CD14-positive monocyte (primary cell): Measurements from ENCODE around the gene TDP1. TPM values are rescaled to one million over a fixed set of nuclear protein-coding genes. Genes with fewer than 3 reads are reported as not detected.

ENCODE experiments used
- DNase-seq, 3 donors: peaks; one replicate each; pipeline ENCODE4 v3.0.0-alpha.2; 2011 to 2022
- H2AFZ ChIP-seq: 2 replicates; pipeline ENCODE4 v1.6.0; 2012; ENCODE audit warnings: mild to moderate bottlenecking, low read depth, low read length, inconsistent platforms; ENCODE audit not compliant: insufficient read depth, poor library complexity, severe bottlenecking
- H3K27ac ChIP-seq, 2 donors: 1 replicate in 1 of 2; 2 replicates in 1 of 2; pipeline ENCODE4 v1.5.1; 2012 to 2013; ENCODE audit warnings: low read length in 2 of 2, control low read depth in 1 of 2, inconsistent platforms in 1 of 2, low read depth in 1 of 2, mild to moderate bottlenecking in 1 of 2
- H3K27me3 ChIP-seq, 2 donors: one replicate each; pipeline versions ENCODE4 v1.6.0 to v1.6.1; 2011 to 2013; ENCODE audit warnings: low read length in 2 of 2; ENCODE audit not compliant: control insufficient read depth in 2 of 2, insufficient read depth in 2 of 2
- H3K36me3 ChIP-seq, 2 donors: replicated peaks in 1 of 2; 1 replicate in 1 of 2; 2 replicates in 1 of 2; pipeline versions ENCODE4 v1.5.1 to v1.6.1; 2012 to 2013; ENCODE audit warnings: low read length in 2 of 2, control low read depth in 1 of 2, inconsistent platforms in 1 of 2, mild to moderate bottlenecking in 1 of 2; ENCODE audit not compliant: insufficient read depth in 2 of 2, control insufficient read depth in 1 of 2
- H3K4me1 ChIP-seq, 2 donors: 1 replicate in 1 of 2; 2 replicates in 1 of 2; pipeline versions ENCODE4 v1.5.1 to v1.6.1; 2012 to 2013; ENCODE audit warnings: low read length in 2 of 2, control low read depth in 1 of 2, inconsistent platforms in 1 of 2, mild to moderate bottlenecking in 1 of 2, moderate library complexity in 1 of 2; ENCODE audit not compliant: insufficient read depth in 2 of 2, control insufficient read depth in 1 of 2
- H3K4me2 ChIP-seq: replicated peaks from 2 replicates; pipeline ENCODE3; 2012; ENCODE audit warnings: low read length, moderate library complexity, mild to moderate bottlenecking; ENCODE audit not compliant: poor library complexity, severe bottlenecking; ENCODE audit errors: extremely low read depth
- H3K4me3 ChIP-seq, 3 experiments: fragments of 200-600 bp in 1 of 3; sonication (generic) in 1 of 3; replicated peaks in 1 of 3; 1 replicate in 2 of 3; 2 replicates in 1 of 3; pipeline ENCODE4 v1.5.1; 2011 to 2013; ENCODE audit warnings: low read length in 3 of 3, mild to moderate bottlenecking in 3 of 3, control low read depth in 2 of 3, low read depth in 2 of 3, inconsistent platforms in 1 of 3, moderate library complexity in 1 of 3
- H3K79me2 ChIP-seq: 2 replicates; pipeline ENCODE4 v1.6.0; 2012; ENCODE audit warnings: mild to moderate bottlenecking, control low read depth, inconsistent platforms, low read length, moderate library complexity; ENCODE audit not compliant: insufficient read depth
- H3K9ac ChIP-seq: 2 replicates; pipeline ENCODE4 v1.6.0; 2017; ENCODE audit warnings: low read length, mild to moderate bottlenecking; ENCODE audit not compliant: insufficient read depth, poor library complexity, severe bottlenecking
- H3K9me3 ChIP-seq, 2 donors: replicated peaks in 1 of 2; 1 replicate in 1 of 2; 2 replicates in 1 of 2; pipeline versions ENCODE4 v1.5.1 to v1.6.1; 2012 to 2013; ENCODE audit warnings: low read length in 2 of 2, control low read depth in 1 of 2; ENCODE audit not compliant: control insufficient read depth in 1 of 2, insufficient read depth in 1 of 2
- H4K20me1 ChIP-seq: 2 replicates; pipeline ENCODE4 v1.6.0; 2012; ENCODE audit warnings: mild to moderate bottlenecking, low read length, control low read depth, moderate library complexity; ENCODE audit not compliant: insufficient read depth
- H3K27ac Mint-ChIP-seq, 7 donors: one replicate each; pipeline ENCODE4 v1.8.0; 2020; ENCODE audit warnings: mild to moderate bottlenecking in 7 of 7, mixed read lengths in 7 of 7, moderate library complexity in 6 of 7, inconsistent platforms in 2 of 7
- H3K27me3 Mint-ChIP-seq, 3 donors: one replicate each; pipeline ENCODE4 v1.8.0; 2021 to 2022; ENCODE audit warnings: low read depth in 3 of 3, mild to moderate bottlenecking in 3 of 3, mixed read lengths in 3 of 3, moderate library complexity in 3 of 3, inconsistent platforms in 1 of 3
- H3K36me3 Mint-ChIP-seq, 2 donors: one replicate each; pipeline ENCODE4 v1.8.0; 2020; ENCODE audit warnings: mixed read lengths in 2 of 2, inconsistent platforms in 1 of 2, mild to moderate bottlenecking in 1 of 2
- H3K4me1 Mint-ChIP-seq: one replicate; pipeline ENCODE4 v1.8.0; 2020; ENCODE audit warnings: mild to moderate bottlenecking, mixed read lengths
- H3K4me3 Mint-ChIP-seq, 2 donors: one replicate each; pipeline ENCODE4 v1.8.0; 2020; ENCODE audit warnings: mild to moderate bottlenecking in 2 of 2, mixed read lengths in 2 of 2, moderate library complexity in 1 of 2
- H3K9me3 Mint-ChIP-seq, 7 donors: one replicate each; pipeline ENCODE4 v1.8.0; 2020 to 2022; ENCODE audit warnings: mixed read lengths in 7 of 7, mild to moderate bottlenecking in 6 of 7, moderate library complexity in 6 of 7, inconsistent platforms in 2 of 7
- CTCF ChIP-seq: fragments of 200-600 bp; IDR thresholded peaks from one replicate; pipeline ENCODE4 v1.8.0; 2022; ENCODE audit warnings: antibody characterized with exemption, mild to moderate bottlenecking
- WGBS: methylation state at CpG from one replicate; pipeline ENCODE4 v1.1.5; 2013; ENCODE audit warnings: missing lambda C conversion rate; ENCODE audit not compliant: insufficient coverage; 5-methylcytosine and 5-hydroxymethylcytosine counted together
- intact Hi-C, 2 donors: fragments of 100-400 bp; cut with micrococcal nuclease; formaldehyde crosslinking; loops; one replicate each; pipeline versions ENCODE4 v1.15.0 to v1.15.1; 2023
- polyA plus RNA-seq, 3 donors: library from polyadenylated mRNA; depleted of rRNA in 1 of 3; unstranded in 2 of 3; stranded (reverse) in 1 of 3; fragments of 300-500 nt in 2 of 3; fragments of >200 nt in 1 of 3; fragmentation: Illumina TruSeq in 2 of 3; gene quantifications; 1 replicate in 2 of 3; 2 replicates in 1 of 3; pipeline ENCODE4 v1.2.3, GENCODE V29; 2012 to 2021

TDP1 gene
- polyA plus RNA-seq, 3 donors: 9.2 to 13.4 (median 10.6) TPM

GRCh38 chr14:89958966-89959365, 3.2 kb downstream of the TDP1 start:
- Mint-ChIP-seq H3K36me3 (peaks cover 26 to 28% of the 10 kb centered on the region in 2 donors), H3K4me1 (peaks cover 30% of the 10 kb centered on the region), H3K4me3 (no peak overlapping the region), H3K9me3 (peaks cover 0 to 7% (median 0%) of the 10 kb centered on the region in 7 donors), H3K27ac (no peak overlapping the region), H3K27me3 (peaks cover 0 to 4% (median 0%) of the 10 kb centered on the region in 3 donors)
- Histone ChIP-seq H3K27ac (peak overlapping the region in 1 of 2 donors; percentile 8), H3K4me3 (no peak overlapping the region), H3K9me3 (peaks cover 0 to 4% of the 10 kb centered on the region in 2 donors), H3K4me2 (no peak overlapping the region), H3K9ac (no peak overlapping the region), H3K79me2 (peaks cover 61% of the 10 kb centered on the region), H3K36me3 (peaks cover 16 to 26% of the 10 kb centered on the region in 2 donors), H4K20me1 (no peaks in the 10 kb centered on the region), H3K4me1 (peaks cover 16 to 19% of the 10 kb centered on the region in 2 donors), H3K27me3 (no peaks in the 10 kb centered on the region), H2AFZ (no peak overlapping the region)
- intact Hi-C loops: loop anchor here (10.0 kb wide), 6 partner anchors 106 to 1106 kb away; partner anchors contain the start of genes PSMC1 (in 2 of the 2), FOXN3 (in 1 of the 2), KCNK13 (in 1 of the 2) and RPS6KA5 (in 1 of the 2)
- no peak for TF ChIP-seq CTCF
- no CpG with 5 or more reads among the region's 1 CpG for WGBS
- DNase-seq: no peak

GRCh38 chr14:89959853-89960445, 4.2 kb downstream of the TDP1 start:
- Histone ChIP-seq H3K27me3 (no peaks in the 10 kb centered on the region), H2AFZ (no peak overlapping the region), H3K9me3 (peaks cover 0 to 4% of the 10 kb centered on the region in 2 donors), H3K4me1 (peaks cover 10 to 14% of the 10 kb centered on the region in 2 donors), H3K27ac (no peak overlapping the region), H3K4me3 (no peak overlapping the region), H3K9ac (no peak overlapping the region), H3K36me3 (peaks cover 19 to 36% of the 10 kb centered on the region in 2 donors), H4K20me1 (no peaks in the 10 kb centered on the region), H3K79me2 (peaks cover 61% of the 10 kb centered on the region), H3K4me2 (no peak overlapping the region)
- no peak for TF ChIP-seq CTCF
- Mint-ChIP-seq H3K4me3 (no peak overlapping the region), H3K27me3 (peaks cover 0 to 4% (median 0%) of the 10 kb centered on the region in 3 donors), H3K27ac (no peak overlapping the region), H3K36me3 (peaks cover 32 to 33% of the 10 kb centered on the region in 2 donors), H3K4me1 (peaks cover 23% of the 10 kb centered on the region), H3K9me3 (peaks cover 0 to 7% (median 0%) of the 10 kb centered on the region in 7 donors)
- no CpG with 5 or more reads among the region's 3 CpGs for WGBS
- DNase-seq: no peak
- intact Hi-C loops: loop anchor here (10.0 kb wide), 6 partner anchors 105 to 1105 kb away; partner anchors contain the start of genes PSMC1 (in 2 of the 2), FOXN3 (in 1 of the 2), KCNK13 (in 1 of the 2) and RPS6KA5 (in 1 of the 2)
